GM03348 (cell line): ENCODE measurements around the gene EHMT2.
"Not testable (repeated sequence)": the region's sequence is repeated elsewhere in the genome, so short reads cannot be mapped to it uniquely, and the experiment has no call there.

ENCODE experiments used
- DNase-seq: peaks from one replicate; pipeline ENCODE4 v3.0.0; 2012; ENCODE audit warnings: low spot score

Gene EHMT2

GRCh38 chr6:31869343-31869742 is 28.2 kb downstream of the EHMT2 start:
- DNase-seq = no peak

- DNase-seq = not testable (repeated sequence)
These were observed 28.9 kb downstream of the EHMT2 start for GRCh38 chr6:31868658-31868971.

- no peak for DNase-seq
These were observed 32.0 kb downstream of the EHMT2 start for GRCh38 chr6:31865205-31866118.

- no peak for DNase-seq
These were observed 32.7 kb downstream of the EHMT2 start for GRCh38 chr6:31864818-31865204.

- not testable (repeated sequence) for DNase-seq
These were observed 33.4 kb downstream of the EHMT2 start for GRCh38 chr6:31864123-31864562.

GRCh38 chr6:31862344-31863235 is 34.9 kb downstream of the EHMT2 start, which contains the start of gene NEU1:
NEU1 (minus strand) TSS chr6:31862821; CDS start chr6:31862776, 45 bp downstream.
- peak; percentile 100 for DNase-seq

GRCh38 chr6:31861919-31862343 is 35.6 kb downstream of the EHMT2 start:
- DNase-seq = no peak

GRCh38 chr6:31861150-31861549 is 36.3 kb downstream of the EHMT2 start:
- no peak for DNase-seq

- DNase-seq = no peak
These were observed 37.1 kb downstream of the EHMT2 start for GRCh38 chr6:31860349-31860748.

- no peak for DNase-seq
These were observed 37.6 kb downstream of the EHMT2 start for GRCh38 chr6:31859923-31860322.

GRCh38 chr6:31858707-31859106 is 38.8 kb downstream of the EHMT2 start:
- no peak for DNase-seq

- DNase-seq = not testable (repeated sequence)
These were observed 39.7 kb downstream of the EHMT2 start for GRCh38 chr6:31857774-31858173.

GRCh38 chr6:31851980-31852718 is 45.3 kb downstream of the EHMT2 start:
- not testable (repeated sequence) for DNase-seq

GRCh38 chr6:31851485-31851832 is 46.0 kb downstream of the EHMT2 start:
- no peak for DNase-seq

- DNase-seq = no peak
These were observed 46.6 kb downstream of the EHMT2 start for GRCh38 chr6:31850765-31851484.

GRCh38 chr6:31847276-31847978 is 50.1 kb downstream of the EHMT2 start:
- DNase-seq = no peak

- DNase-seq = no peak
These were observed 53.0 kb downstream of the EHMT2 start for GRCh38 chr6:31844507-31844906.

GRCh38 chr6:31842053-31842452 is 55.4 kb downstream of the EHMT2 start:
- no peak for DNase-seq

GRCh38 chr6:31839779-31840126 is 57.7 kb downstream of the EHMT2 start:
- DNase-seq = not testable (repeated sequence)

- DNase-seq = no peak
These were observed 58.5 kb downstream of the EHMT2 start for GRCh38 chr6:31838968-31839367.

GRCh38 chr6:31838114-31838553 is 59.4 kb downstream of the EHMT2 start:
- DNase-seq = not testable (repeated sequence)
